ENCODE measurements around the gene SPECC1L.

DNA sequence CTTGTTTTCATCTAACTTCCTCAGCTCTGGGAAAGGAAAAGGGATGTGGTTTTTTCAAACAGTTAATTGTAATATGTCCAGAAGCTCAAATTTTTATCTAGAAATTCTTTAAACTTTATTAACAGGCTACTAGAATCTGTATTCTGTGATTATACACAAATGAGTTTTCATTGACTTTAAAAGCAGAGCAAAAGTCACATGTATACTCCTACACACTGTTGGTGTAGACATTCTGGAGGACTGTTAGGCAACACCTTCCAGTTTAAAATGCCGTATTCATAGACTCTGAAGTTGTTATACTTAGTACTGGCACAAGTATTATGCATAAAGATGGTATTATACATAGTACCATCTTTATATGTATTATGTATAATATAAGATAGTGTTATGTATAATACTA lies 64.9 kb downstream of the SPECC1L start:
- TF ChIP-seq, protein P1, sequence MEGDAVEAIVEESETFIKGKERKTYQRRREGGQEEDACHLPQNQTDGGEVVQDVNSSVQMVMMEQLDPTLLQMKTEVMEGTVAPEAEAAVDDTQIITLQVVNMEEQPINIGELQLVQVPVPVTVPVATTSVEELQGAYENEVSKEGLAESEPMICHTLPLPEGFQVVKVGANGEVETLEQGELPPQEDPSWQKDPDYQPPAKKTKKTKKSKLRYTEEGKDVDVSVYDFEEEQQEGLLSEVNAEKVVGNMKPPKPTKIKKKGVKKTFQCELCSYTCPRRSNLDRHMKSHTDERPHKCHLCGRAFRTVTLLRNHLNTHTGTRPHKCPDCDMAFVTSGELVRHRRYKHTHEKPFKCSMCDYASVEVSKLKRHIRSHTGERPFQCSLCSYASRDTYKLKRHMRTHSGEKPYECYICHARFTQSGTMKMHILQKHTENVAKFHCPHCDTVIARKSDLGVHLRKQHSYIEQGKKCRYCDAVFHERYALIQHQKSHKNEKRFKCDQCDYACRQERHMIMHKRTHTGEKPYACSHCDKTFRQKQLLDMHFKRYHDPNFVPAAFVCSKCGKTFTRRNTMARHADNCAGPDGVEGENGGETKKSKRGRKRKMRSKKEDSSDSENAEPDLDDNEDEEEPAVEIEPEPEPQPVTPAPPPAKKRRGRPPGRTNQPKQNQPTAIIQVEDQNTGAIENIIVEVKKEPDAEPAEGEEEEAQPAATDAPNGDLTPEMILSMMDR (IDR thresholded peaks at IDR 0.05): no peak
- TF ChIP-seq POLR2A (IDR thresholded peaks at IDR 0.05) (no peak), EP300 (IDR thresholded peaks at IDR 0.05) (no peak)

All from stomach (tissue), 4 donors.